SK-N-SH (cell line): ENCODE data around the gene THEMIS. TPM values are rescaled to one million over a fixed set of nuclear protein-coding genes. Genes with fewer than 3 reads are reported as not detected.
A peak's percentile ranks its signal among the peaks of the same experiment; 100 is the strongest.

Source experiments
- CTCF ChIA-PET: fragments of 300-600, 350-600 bp; formaldehyde crosslinking; extraction: SDS; loops from one replicate; lab custom pipeline; 2021; lab: Yijun Ruan, JAX
- POLR2A ChIA-PET: fragments of 350-600 bp; sonication (Branson Sonifier 250); formaldehyde crosslinking; extraction: SDS; loops from one replicate; lab custom pipeline; 2020; ENCODE audit warnings: antibody characterized with exemption, inconsistent platforms; lab: Yijun Ruan, JAX
- DNase-seq: peaks from one replicate; pipeline ENCODE4 v3.0.0; 2012
- H2AFZ ChIP-seq: fragments of 200-600 bp; sonication (generic); 2 replicates; pipeline ENCODE4 v1.8.1; 2016; ENCODE audit warnings: antibody characterized with exemption, mild to moderate bottlenecking, low read depth
- H3F3A ChIP-seq: fragments of 200-600 bp; sonication (generic); replicated peaks from 2 replicates; pipeline ENCODE3; 2016; ENCODE audit warnings: antibody characterized with exemption, mild to moderate bottlenecking; ENCODE audit not compliant: insufficient read depth
- H3K27ac ChIP-seq, 2 experiments: fragments of 200-500 bp in 1 of 2; fragments of 200-600 bp in 1 of 2; sonication (Bioruptor generic) in 1 of 2; sonication (generic), shearing (Covaris generic) in 1 of 2; 2 replicates each; pipeline versions ENCODE4 v1.5.1 to v1.6.1; 2014 to 2016; ENCODE audit warnings: low read depth in 2 of 2, inconsistent platforms in 1 of 2, low read length in 1 of 2, mild to moderate bottlenecking in 1 of 2, mixed read lengths in 1 of 2
- H3K27me3 ChIP-seq: fragments of 200-600 bp; sonication (generic), shearing (Covaris generic); 2 replicates; pipeline ENCODE4 v1.6.1; 2016; ENCODE audit warnings: mixed run types; ENCODE audit not compliant: insufficient read depth
- H3K36me3 ChIP-seq, 2 experiments: fragments of 200-500 bp in 1 of 2; fragments of 200-600 bp in 1 of 2; sonication (Bioruptor generic) in 1 of 2; sonication (generic) in 1 of 2; replicated peaks in 1 of 2; 2 replicates each; pipeline versions ENCODE3 to v1.5.1; 2014 to 2016; ENCODE audit warnings: low read length in 1 of 2, mild to moderate bottlenecking in 1 of 2; ENCODE audit not compliant: insufficient read depth in 2 of 2, control insufficient read depth in 1 of 2
- H3K4me1 ChIP-seq, 2 experiments: fragments of 200-500 bp in 1 of 2; fragments of 200-600 bp in 1 of 2; sonication (Bioruptor generic) in 1 of 2; sonication (generic), shearing (Covaris generic) in 1 of 2; 2 replicates each; pipeline versions ENCODE4 v1.5.1 to v1.6.1; 2014 to 2016; ENCODE audit warnings: low read depth in 1 of 2, low read length in 1 of 2, mixed run types in 1 of 2; ENCODE audit not compliant: insufficient read depth in 2 of 2, control insufficient read depth in 1 of 2
- H3K4me2 ChIP-seq: fragments of 200-600 bp; sonication (generic), shearing (Covaris generic); 2 replicates; pipeline ENCODE4 v1.6.1; 2017; ENCODE audit warnings: mixed run types
- H3K4me3 ChIP-seq, 2 experiments: fragments of 200-500 bp in 1 of 2; fragments of 200-600 bp in 1 of 2; sonication (Bioruptor generic) in 1 of 2; sonication (generic), shearing (Covaris generic) in 1 of 2; 2 replicates each; pipeline versions ENCODE4 v1.5.1 to v1.8.1; 2014 to 2016; ENCODE audit warnings: low read depth in 2 of 2, inconsistent platforms in 1 of 2, low read length in 1 of 2, mild to moderate bottlenecking in 1 of 2, mixed read lengths in 1 of 2, moderate library complexity in 1 of 2
- H3K79me2 ChIP-seq: fragments of 200-600 bp; sonication (generic); 2 replicates; pipeline ENCODE4 v1.8.1; 2017; ENCODE audit warnings: mild to moderate bottlenecking; ENCODE audit not compliant: insufficient read depth
- H3K9ac ChIP-seq: fragments of 200-600 bp; sonication (generic); 2 replicates; pipeline ENCODE4 v1.6.1; 2017; ENCODE audit warnings: mixed run types
- H3K9me2 ChIP-seq: fragments of 200-600 bp; sonication (generic); 2 replicates; pipeline ENCODE4 v1.6.1; 2017; ENCODE audit warnings: mixed run types
- H3K9me3 ChIP-seq: fragments of 200-600 bp; sonication (generic); 2 replicates; pipeline ENCODE4 v1.6.1; 2017; ENCODE audit warnings: mixed run types, mild to moderate bottlenecking, moderate library complexity
- H4K20me1 ChIP-seq: fragments of 200-600 bp; sonication (generic); 2 replicates; pipeline ENCODE4 v1.6.1; 2017; ENCODE audit warnings: mild to moderate bottlenecking, mixed run types; ENCODE audit not compliant: insufficient read depth
- ELF1 ChIP-seq: IDR thresholded peaks from 2 replicates; pipeline ENCODE4 v1.4.0; 2012
- EP300 ChIP-seq, 2 experiments: IDR thresholded peaks; 2 replicates each; pipeline versions ENCODE4 v1.4.0 to v1.6.1; 2012; ENCODE audit warnings: borderline replicate concordance in 1 of 2, low read depth in 1 of 2, low read length in 1 of 2
- FOSL2 ChIP-seq: IDR thresholded peaks from 2 replicates; pipeline ENCODE4 v1.4.0; 2012; ENCODE audit warnings: low read depth, mild to moderate bottlenecking, moderate library complexity, borderline replicate concordance
- MEF2A ChIP-seq: IDR thresholded peaks from 2 replicates; pipeline ENCODE4 v1.4.0; 2012; ENCODE audit warnings: low read depth, borderline replicate concordance
- MXI1 ChIP-seq: IDR thresholded peaks from 2 replicates; pipeline ENCODE4 v1.6.1; 2012; ENCODE audit warnings: mild to moderate bottlenecking, low read depth, low read length, improper control_type of control experiment
- PBX3 ChIP-seq: IDR thresholded peaks from 2 replicates; pipeline ENCODE4; 2012
- POLR2AphosphoS5 ChIP-seq: IDR thresholded peaks from 2 replicates; pipeline ENCODE4 v1.6.1; 2012; ENCODE audit warnings: low read depth, low read length
- SMC3 ChIP-seq: IDR thresholded peaks from 2 replicates; pipeline ENCODE4 v1.6.1; 2012; ENCODE audit warnings: low read depth, low read length, improper control_type of control experiment
- TEAD4 ChIP-seq: IDR thresholded peaks from 2 replicates; pipeline ENCODE4 v1.4.0; 2012; ENCODE audit warnings: mild to moderate bottlenecking, borderline replicate concordance; ENCODE audit not compliant: insufficient read depth
- WGBS: methylation state at CpG from one replicate; pipeline ENCODE4 v1.1.6; 2017; ENCODE audit warnings: low lambda C conversion rate; 5-methylcytosine and 5-hydroxymethylcytosine counted together
- polyA plus RNA-seq, 3 experiments: library from polyadenylated mRNA; depleted of rRNA; stranded (reverse); fragments of >200 nt; gene quantifications; 2 replicates each; pipeline ENCODE4 v1.2.3, GENCODE V29; 2012

The THEMIS gene
- polyA plus RNA-seq, 1 of the 3 experiments (the other 2 are of a cell fraction) = not detected

GRCh38 chr6:127918506-127919427 is 17.9 kb upstream of the THEMIS start:
- TF ChIP-seq EP300 (IDR thresholded peaks at IDR 0.05; ENCODE audit: borderline replicate concordance in 1 of 2, low read depth in 1 of 2, low read length in 1 of 2) (no peak), PBX3 (no peak), TEAD4 (no peak), MEF2A (no peak), ELF1 (no peak)
- H3K79me2 ChIP-seq = no peaks in the 10 kb centered on the region
- H3K27me3 ChIP-seq = no peaks in the 10 kb centered on the region
- ChIA-PET CTCF (interaction anchor here (0.6 kb wide), 1 partner anchor 643 kb away, joined by 3 read pairs; no protein-coding TSS in a partner anchor), POLR2A (no interaction called here)
- no peaks in the 10 kb centered on the region for H3K9me2 ChIP-seq
- H3F3A ChIP-seq = no peaks in the 10 kb centered on the region
- H3K9me3 ChIP-seq = no peaks in the 10 kb centered on the region
- DNase-seq = no peak
- no peaks in the 10 kb centered on the region for H3K4me1 ChIP-seq
- H3K4me2 ChIP-seq = no peak overlapping the region
- H3K9ac ChIP-seq = no peak overlapping the region
- no peaks in the 10 kb centered on the region for H3K36me3 ChIP-seq
- WGBS = 11% methylated on average over 3 of the region's 3 CpGs
- no peak overlapping the region for H3K27ac ChIP-seq
- no peak overlapping the region for H3K4me3 ChIP-seq
- no peaks in the 10 kb centered on the region for H4K20me1 ChIP-seq
- no peak overlapping the region for H2AFZ ChIP-seq

GRCh38 chr6:127917766-127918165 is 16.9 kb upstream of the THEMIS start:
- H3K9me3 ChIP-seq = no peaks in the 10 kb centered on the region
- H3K27me3 ChIP-seq = no peaks in the 10 kb centered on the region
- no peak overlapping the region for H3K27ac ChIP-seq
- H3K4me3 ChIP-seq = no peak overlapping the region
- TF ChIP-seq MXI1 = no peak
- TF ChIP-seq POLR2AphosphoS5 = no peak
- TF ChIP-seq FOSL2 = no peak
- no peak for TF ChIP-seq SMC3
- TF ChIP-seq, all 33 proteins: peak for 0
- WGBS = 80% methylated on average over 1 of the region's 1 CpG
- ChIA-PET POLR2A (no interaction called here), CTCF (no interaction called here)
- no peaks in the 10 kb centered on the region for H3K79me2 ChIP-seq
- H3K4me2 ChIP-seq = no peak overlapping the region
- no peaks in the 10 kb centered on the region for H3K9me2 ChIP-seq
- no peaks in the 10 kb centered on the region for H4K20me1 ChIP-seq
- no peak for DNase-seq
- H3K36me3 ChIP-seq = no peaks in the 10 kb centered on the region
- H3K4me1 ChIP-seq = no peaks in the 10 kb centered on the region
- H2AFZ ChIP-seq = no peak overlapping the region
- no peaks in the 10 kb centered on the region for H3F3A ChIP-seq
- H3K9ac ChIP-seq = no peak overlapping the region

- H3K4me2 ChIP-seq = no peak overlapping the region
- H3K36me3 ChIP-seq = no peaks in the 10 kb centered on the region
- H3K9me2 ChIP-seq = no peaks in the 10 kb centered on the region
- 61% methylated on average over 3 of the region's 3 CpGs for WGBS
- CTCF ChIA-PET = no interaction called here
- no peak overlapping the region for H3K9ac ChIP-seq
- H4K20me1 ChIP-seq = no peaks in the 10 kb centered on the region
- no peak overlapping the region for H3K4me3 ChIP-seq
- H3K27ac ChIP-seq = no peak overlapping the region
- H3K79me2 ChIP-seq = no peaks in the 10 kb centered on the region
- DNase-seq = no peak
- H3K4me1 ChIP-seq = no peaks in the 10 kb centered on the region
- no peaks in the 10 kb centered on the region for H3F3A ChIP-seq
- no peak overlapping the region for H2AFZ ChIP-seq
- H3K9me3 ChIP-seq = no peaks in the 10 kb centered on the region
- POLR2A ChIA-PET = no interaction called here
- no peaks in the 10 kb centered on the region for H3K27me3 ChIP-seq
- TF ChIP-seq MXI1 (no peak), PBX3 (0 out of 2 replicates have a peak, but pooled peaks have one; percentile 8)
Measured at GRCh38 chr6:127914240-127914639, 13.4 kb upstream of the THEMIS start.
